ENCODE measurements around the gene DTX3. TPM values are rescaled to one million over a fixed set of nuclear protein-coding genes. Genes with fewer than 3 reads are reported as not detected.
"Not testable (repeated sequence)": the region's sequence is repeated elsewhere in the genome, so short reads cannot be mapped to it uniquely, and the experiment has no call there.

The DTX3 gene
- total RNA-seq, 1 experiment from 2014 or later: 23.1 TPM

DNA sequence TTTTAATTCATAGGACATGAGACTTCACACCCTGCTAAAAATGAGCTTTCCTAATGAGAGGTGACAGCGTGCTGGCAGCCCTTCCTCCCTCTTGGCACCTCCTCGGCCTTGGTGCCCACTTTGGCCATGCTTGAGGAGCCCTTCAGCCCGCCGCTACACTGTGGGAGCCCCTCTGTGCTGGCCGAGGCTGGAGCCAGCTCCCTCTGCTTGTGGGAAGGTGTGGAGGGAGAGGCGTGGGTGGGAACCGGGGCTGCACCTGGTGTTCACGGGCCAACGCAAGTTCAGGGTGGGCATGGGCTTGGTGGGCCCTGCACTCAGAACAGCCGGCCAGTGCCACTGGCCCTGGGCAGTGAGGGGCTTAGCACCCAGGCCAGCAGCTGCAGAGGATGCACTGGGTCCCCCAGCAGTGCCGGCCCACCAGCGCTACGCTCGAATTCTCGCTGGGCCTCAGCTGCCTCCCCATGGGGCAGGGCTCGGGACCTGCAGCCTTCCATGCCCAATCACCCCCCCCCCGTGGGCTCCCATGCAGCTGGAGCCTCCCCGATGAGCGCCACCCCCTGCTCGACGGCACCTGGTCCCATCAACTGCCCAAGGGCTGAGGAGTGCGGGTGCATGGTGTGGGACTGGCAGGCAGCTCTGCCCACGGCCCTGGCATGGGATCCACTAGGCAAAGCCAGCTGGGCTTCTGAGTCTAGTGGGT lies 51.1 kb downstream of the DTX3 start:
- no peaks in the 10 kb centered on the region for H3K4me1 Mint-ChIP-seq (ENCODE audit: low read depth, unreplicated experiment)
- H3K27ac Mint-ChIP-seq (ENCODE audit: unreplicated experiment): no peak overlapping the region
- no peaks in the 10 kb centered on the region for H3K9me3 Mint-ChIP-seq (ENCODE audit: low read depth, unreplicated experiment)
- H3K27me3 Mint-ChIP-seq (ENCODE audit: unreplicated experiment): peaks cover 21% of the 10 kb centered on the region
- no peak for DNase-seq
- CTCF ChIA-PET: interaction anchor here (0.6 to 0.7 kb wide), 2 partner anchors 238 to 418 kb away, joined by 3 read pairs; no protein-coding TSS in a partner anchor
- no TSS peak for BruUV-seq (replicated peaks)
- TF ChIP-seq, protein P1, sequence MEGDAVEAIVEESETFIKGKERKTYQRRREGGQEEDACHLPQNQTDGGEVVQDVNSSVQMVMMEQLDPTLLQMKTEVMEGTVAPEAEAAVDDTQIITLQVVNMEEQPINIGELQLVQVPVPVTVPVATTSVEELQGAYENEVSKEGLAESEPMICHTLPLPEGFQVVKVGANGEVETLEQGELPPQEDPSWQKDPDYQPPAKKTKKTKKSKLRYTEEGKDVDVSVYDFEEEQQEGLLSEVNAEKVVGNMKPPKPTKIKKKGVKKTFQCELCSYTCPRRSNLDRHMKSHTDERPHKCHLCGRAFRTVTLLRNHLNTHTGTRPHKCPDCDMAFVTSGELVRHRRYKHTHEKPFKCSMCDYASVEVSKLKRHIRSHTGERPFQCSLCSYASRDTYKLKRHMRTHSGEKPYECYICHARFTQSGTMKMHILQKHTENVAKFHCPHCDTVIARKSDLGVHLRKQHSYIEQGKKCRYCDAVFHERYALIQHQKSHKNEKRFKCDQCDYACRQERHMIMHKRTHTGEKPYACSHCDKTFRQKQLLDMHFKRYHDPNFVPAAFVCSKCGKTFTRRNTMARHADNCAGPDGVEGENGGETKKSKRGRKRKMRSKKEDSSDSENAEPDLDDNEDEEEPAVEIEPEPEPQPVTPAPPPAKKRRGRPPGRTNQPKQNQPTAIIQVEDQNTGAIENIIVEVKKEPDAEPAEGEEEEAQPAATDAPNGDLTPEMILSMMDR (IDR thresholded peaks at IDR 0.05; ENCODE audit: unreplicated experiment): no peak
- intact Hi-C loops (cut with micrococcal nuclease; ENCODE audit: unreplicated experiment): no loop called here
- H3K4me3 Mint-ChIP-seq (ENCODE audit: low read depth, unreplicated experiment): no peak overlapping the region
- H3K36me3 Mint-ChIP-seq (ENCODE audit: insufficient read depth, unreplicated experiment): no peaks in the 10 kb centered on the region

- not testable (repeated sequence) for H3K9me3 Mint-ChIP-seq (ENCODE audit: low read depth, unreplicated experiment)
- CTCF ChIA-PET: interaction anchor here (0.6 kb wide), 1 partner anchor 499 kb away, joined by 3 read pairs; no protein-coding TSS in a partner anchor
These were observed 51.8 kb downstream of the DTX3 start for GRCh38 chr12:57656408-57656807.

GRCh38 chr12:57657744-57658143 lies 53.1 kb downstream of the DTX3 start:
- no peaks in the 10 kb centered on the region for H3K4me1 Mint-ChIP-seq (ENCODE audit: low read depth, unreplicated experiment)
- TF ChIP-seq, protein P1 (IDR thresholded peaks at IDR 0.05; ENCODE audit: unreplicated experiment): no peak
- intact Hi-C loops (cut with micrococcal nuclease; ENCODE audit: unreplicated experiment): no loop called here
- no TSS peak for BruUV-seq (replicated peaks)
- no peaks in the 10 kb centered on the region for H3K36me3 Mint-ChIP-seq (ENCODE audit: insufficient read depth, unreplicated experiment)
- H3K27me3 Mint-ChIP-seq (ENCODE audit: unreplicated experiment): peaks cover 21% of the 10 kb centered on the region
- CTCF ChIA-PET: interaction anchor here (0.6 to 1.2 kb wide), 2 partner anchors 14 to 19 kb away, joined by 3 to 7 read pairs; no protein-coding TSS in a partner anchor
- H3K9me3 Mint-ChIP-seq (ENCODE audit: low read depth, unreplicated experiment): peaks cover 2% of the 10 kb centered on the region
- H3K4me3 Mint-ChIP-seq (ENCODE audit: low read depth, unreplicated experiment): no peak overlapping the region
- H3K27ac Mint-ChIP-seq (ENCODE audit: unreplicated experiment): no peak overlapping the region
- no peak for DNase-seq

More at GRCh38 chr12:57656408-57656807, 51.8 kb downstream of the DTX3 start:
- H3K4me1 Mint-ChIP-seq (ENCODE audit: low read depth, unreplicated experiment); intact Hi-C loops (cut with micrococcal nuclease; ENCODE audit: unreplicated experiment); H3K4me3 Mint-ChIP-seq (ENCODE audit: low read depth, unreplicated experiment); H3K27ac Mint-ChIP-seq (ENCODE audit: unreplicated experiment); BruUV-seq (replicated peaks); DNase-seq; H3K36me3 Mint-ChIP-seq (ENCODE audit: insufficient read depth, unreplicated experiment): not testable (repeated sequence)
- peaks cover 21% of the 10 kb centered on the region for H3K27me3 Mint-ChIP-seq (ENCODE audit: unreplicated experiment)

- CTCF ChIA-PET: interaction anchor here (0.7 kb wide), 1 partner anchor 198 kb away, joined by 8 read pairs; no protein-coding TSS in a partner anchor
- no TSS peak for BruUV-seq (replicated peaks)
These were observed 54.3 kb downstream of the DTX3 start for GRCh38 chr12:57658890-57659289.

More at GRCh38 chr12:57658890-57659289, 54.3 kb downstream of the DTX3 start:
- DNase-seq: no peak
- H3K4me3 Mint-ChIP-seq (ENCODE audit: low read depth, unreplicated experiment): no peak overlapping the region
- intact Hi-C loops (cut with micrococcal nuclease; ENCODE audit: unreplicated experiment): no loop called here
- peaks cover 21% of the 10 kb centered on the region for H3K27me3 Mint-ChIP-seq (ENCODE audit: unreplicated experiment)
- H3K27ac Mint-ChIP-seq (ENCODE audit: unreplicated experiment): no peak overlapping the region
- peaks cover 2% of the 10 kb centered on the region for H3K9me3 Mint-ChIP-seq (ENCODE audit: low read depth, unreplicated experiment)
- H3K4me1 Mint-ChIP-seq (ENCODE audit: low read depth, unreplicated experiment): no peaks in the 10 kb centered on the region
- TF ChIP-seq, protein P1 (IDR thresholded peaks at IDR 0.05; ENCODE audit: unreplicated experiment): no peak
- H3K36me3 Mint-ChIP-seq (ENCODE audit: insufficient read depth, unreplicated experiment): no peaks in the 10 kb centered on the region

Other genes starting within 250 kb of the DTX3 start
- 77.3 and 87.6 TPM in 2 replicates for gene R3HDM2, start 173.8 kb upstream of the DTX3 start, total RNA-seq (2022)
- not detected in 2 replicates for gene INHBC, start 170.0 kb upstream of the DTX3 start, total RNA-seq (2022)
- 0.38 and 0.64 TPM in 2 replicates for gene INHBE, start 149.5 kb upstream of the DTX3 start, total RNA-seq (2022)
- gene GLI1, start 145.0 kb upstream of the DTX3 start, total RNA-seq (2022): 0.54 and 0.61 TPM in 2 replicates
- gene ARHGAP9, start 125.0 kb upstream of the DTX3 start, total RNA-seq (2022): 0.39 TPM in 1 of 2 replicates, not detected in the other
- 358 and 369 TPM in 2 replicates for gene MARS1, start 116.8 kb upstream of the DTX3 start, total RNA-seq (2022)
- 70.2 and 80.5 TPM in 2 replicates for gene DDIT3, start 84.3 kb upstream of the DTX3 start, total RNA-seq (2022)
- 119 and 127 TPM in 2 replicates for gene MBD6, start 82.0 kb upstream of the DTX3 start, total RNA-seq (2022)
- 121 and 131 TPM in 2 replicates for gene DCTN2, start 57.6 kb upstream of the DTX3 start, total RNA-seq (2022)
- gene KIF5A, start 54.8 kb upstream of the DTX3 start, total RNA-seq (2022): 0.10 TPM in 1 of 2 replicates, not detected in the other
- 66.3 and 80.3 TPM in 2 replicates for gene PIP4K2C, start 13.6 kb upstream of the DTX3 start, total RNA-seq (2022)
- gene ARHGEF25, start 6.6 kb downstream of the DTX3 start, total RNA-seq (2022): 2.2 and 4.7 TPM in 2 replicates
- gene B4GALNT1, start 28.4 kb downstream of the DTX3 start, total RNA-seq (2022): 8.1 and 11.1 TPM in 2 replicates
- gene OS9, start 89.3 kb downstream of the DTX3 start, total RNA-seq (2022): 221 and 258 TPM in 2 replicates
- 0.57 and 0.59 TPM in 2 replicates for gene AGAP2, start 133.9 kb downstream of the DTX3 start, total RNA-seq (2022)
- 40.2 and 46.7 TPM in 2 replicates for gene TSPAN31, start 140.2 kb downstream of the DTX3 start, total RNA-seq (2022)
- 188 and 199 TPM in 2 replicates for gene CDK4, start 147.5 kb downstream of the DTX3 start, total RNA-seq (2022)
- gene MARCHF9, start 150.3 kb downstream of the DTX3 start, total RNA-seq (2022): 39.0 and 42.4 TPM in 2 replicates
- gene CYP27B1, start 162.3 kb downstream of the DTX3 start, total RNA-seq (2022): 1.8 TPM in 2 replicates
- 50.5 and 51.8 TPM in 2 replicates for gene METTL1, start 167.3 kb downstream of the DTX3 start, total RNA-seq (2022)
- 8.4 TPM in 2 replicates for gene EEF1AKMT3, start 167.8 kb downstream of the DTX3 start, total RNA-seq (2022)
- gene TSFM, start 178.0 kb downstream of the DTX3 start, total RNA-seq (2022): 47.1 and 49.0 TPM in 2 replicates
- 6.4 and 7.9 TPM in 2 replicates for gene AVIL, start 213.9 kb downstream of the DTX3 start, total RNA-seq (2022)
- gene CTDSP2, start 241.9 kb downstream of the DTX3 start, total RNA-seq (2022): 117 and 119 TPM in 2 replicates

All from Calu3 (cell line).